GM19035 (cell line): ENCODE measurements around the gene APOB.

ENCODE experiments used
- ATAC-seq: cut with Tn5 transposase; IDR thresholded peaks from one replicate; pipeline ENCODE4 v1.9.1; 2021; ENCODE audit not compliant: unreplicated experiment

Gene APOB

GRCh38 chr2:21020031-21020667 lies 23.7 kb downstream of the APOB start:
- no peak for ATAC-seq

GRCh38 chr2:21019678-21020021 lies 24.2 kb downstream of the APOB start:
- no peak for ATAC-seq

- no peak for ATAC-seq
These were observed 24.7 kb downstream of the APOB start for GRCh38 chr2:21019000-21019677.

GRCh38 chr2:21018290-21018689 lies 25.6 kb downstream of the APOB start:
- ATAC-seq = no peak

- ATAC-seq = no peak
These were observed 26.1 kb downstream of the APOB start for GRCh38 chr2:21017748-21018276.

GRCh38 chr2:21015281-21015645 lies 28.6 kb downstream of the APOB start:
- no peak for ATAC-seq

GRCh38 chr2:21014364-21015280 lies 29.3 kb downstream of the APOB start:
- ATAC-seq = no peak

GRCh38 chr2:21013043-21013816 lies 30.6 kb downstream of the APOB start:
- ATAC-seq = no peak

- no peak for ATAC-seq
These were observed 31.3 kb downstream of the APOB start for GRCh38 chr2:21012557-21012937.

GRCh38 chr2:21011876-21012556 lies 31.9 kb downstream of the APOB start:
- no peak for ATAC-seq

GRCh38 chr2:21011453-21011852 lies 32.4 kb downstream of the APOB start:
- ATAC-seq = no peak

GRCh38 chr2:21010813-21011439 lies 32.9 kb downstream of the APOB start:
- no peak for ATAC-seq

GRCh38 chr2:21009662-21010225 lies 34.1 kb downstream of the APOB start:
- no peak for ATAC-seq

GRCh38 chr2:21008790-21009661 lies 34.8 kb downstream of the APOB start:
- no peak for ATAC-seq

GRCh38 chr2:21008014-21008789 lies 35.7 kb downstream of the APOB start:
- no peak for ATAC-seq

- ATAC-seq = no peak
These were observed 36.5 kb downstream of the APOB start for GRCh38 chr2:21007129-21008013.
